ENCODE data around the gene IPO13.
A peak's percentile ranks its signal among the peaks of the same experiment; 100 is the strongest.

The IPO13 gene

DNA sequence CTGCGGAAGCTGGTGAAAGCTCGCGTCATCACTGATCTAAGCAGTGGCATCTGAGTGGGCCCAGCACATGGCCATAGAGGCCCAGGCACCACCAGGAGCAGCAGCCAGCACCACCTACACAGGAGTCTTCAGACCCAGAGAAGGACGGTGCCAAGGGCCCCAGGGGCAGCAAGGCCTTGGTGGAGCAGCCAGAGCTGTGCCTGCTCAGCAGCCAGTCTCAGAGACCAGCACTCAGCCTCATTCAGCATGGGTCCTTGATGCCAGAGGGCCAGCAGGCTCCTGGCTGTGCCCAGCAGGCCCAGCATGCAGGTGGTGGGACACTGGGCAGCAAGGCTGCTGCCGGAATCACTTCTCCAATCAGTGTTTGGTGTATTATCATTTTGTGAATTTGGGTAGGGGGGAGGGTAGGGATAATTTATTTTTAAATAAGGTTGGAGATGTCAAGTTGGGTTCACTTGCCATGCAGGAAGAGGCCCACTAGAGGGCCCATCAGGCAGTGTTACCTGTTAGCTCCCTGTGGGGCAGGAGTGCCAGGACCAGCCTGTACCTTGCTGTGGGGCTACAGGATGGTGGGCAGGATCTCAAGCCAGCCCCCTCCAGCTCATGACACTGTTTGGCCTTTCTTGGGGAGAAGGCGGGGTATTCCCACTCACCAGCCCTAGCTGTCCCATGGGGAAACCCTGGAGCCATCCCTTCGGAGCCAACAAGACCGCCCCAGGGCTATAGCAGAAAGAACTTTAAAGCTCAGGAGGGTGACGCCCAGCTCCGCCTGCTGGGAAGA lies 16.4 kb upstream of the IPO13 start:
- peak; percentile 59 for DNase-seq (ENCODE audit: low spot score)

DNA sequence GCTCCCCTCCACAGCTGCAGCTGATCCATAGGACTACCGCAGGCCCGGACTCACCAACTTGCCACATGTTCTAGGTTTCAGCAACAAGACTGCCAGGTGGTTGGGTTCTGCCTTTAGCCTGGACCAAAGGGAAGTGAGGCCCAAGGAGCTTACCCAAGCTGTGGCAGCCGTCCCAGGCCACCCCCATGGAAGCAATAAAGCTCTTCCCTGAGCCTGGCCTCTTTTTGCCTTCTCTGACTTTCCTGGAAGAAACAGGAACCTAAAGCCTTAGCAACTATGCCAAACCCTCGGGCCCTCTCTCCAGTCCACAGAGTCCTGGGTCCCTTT lies 15.8 kb upstream of the IPO13 start:
- no peak for DNase-seq (ENCODE audit: low spot score)

GRCh38 chr1:43931711-43932660 lies 14.8 kb upstream of the IPO13 start:
- no peak for DNase-seq (ENCODE audit: low spot score)

DNA sequence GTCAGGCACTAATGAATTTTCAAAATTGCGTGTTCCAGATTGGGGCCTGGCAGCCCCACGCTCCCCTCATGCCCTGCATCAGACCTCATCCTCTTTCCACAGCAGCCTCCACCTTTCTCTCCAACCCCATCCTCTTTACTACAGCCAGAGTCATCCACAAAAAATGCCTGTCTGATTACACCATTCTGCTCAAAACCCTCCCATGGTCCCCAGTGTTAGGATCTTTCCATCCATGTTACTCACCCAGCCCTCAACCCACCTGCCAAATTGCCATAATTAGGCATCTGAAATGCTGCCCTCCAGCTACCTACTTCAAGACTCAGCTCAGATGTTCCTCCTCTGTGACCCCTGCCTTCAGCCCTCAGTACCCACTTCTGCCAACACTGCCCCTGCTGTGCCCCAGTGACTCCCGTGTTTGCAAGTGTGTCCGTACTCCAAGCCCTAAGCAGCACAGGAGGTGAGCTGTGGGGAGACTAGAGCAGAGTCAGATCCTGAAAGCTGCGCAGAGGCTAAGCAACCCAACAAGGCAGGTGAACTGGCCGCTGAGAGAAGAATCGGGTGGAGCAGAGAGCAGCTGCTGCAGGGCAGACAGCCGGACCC lies 13.9 kb upstream of the IPO13 start:
- DNase-seq (ENCODE audit: low spot score): no peak

- no peak for DNase-seq (ENCODE audit: low spot score)
These were observed 13.2 kb upstream of the IPO13 start, which contains the start of gene ARTN for GRCh38 chr1:43933386-43934100. ARTN (plus strand) TSS chr1:43933801; CDS start chr1:43935657, 1,856 bp downstream.

DNA sequence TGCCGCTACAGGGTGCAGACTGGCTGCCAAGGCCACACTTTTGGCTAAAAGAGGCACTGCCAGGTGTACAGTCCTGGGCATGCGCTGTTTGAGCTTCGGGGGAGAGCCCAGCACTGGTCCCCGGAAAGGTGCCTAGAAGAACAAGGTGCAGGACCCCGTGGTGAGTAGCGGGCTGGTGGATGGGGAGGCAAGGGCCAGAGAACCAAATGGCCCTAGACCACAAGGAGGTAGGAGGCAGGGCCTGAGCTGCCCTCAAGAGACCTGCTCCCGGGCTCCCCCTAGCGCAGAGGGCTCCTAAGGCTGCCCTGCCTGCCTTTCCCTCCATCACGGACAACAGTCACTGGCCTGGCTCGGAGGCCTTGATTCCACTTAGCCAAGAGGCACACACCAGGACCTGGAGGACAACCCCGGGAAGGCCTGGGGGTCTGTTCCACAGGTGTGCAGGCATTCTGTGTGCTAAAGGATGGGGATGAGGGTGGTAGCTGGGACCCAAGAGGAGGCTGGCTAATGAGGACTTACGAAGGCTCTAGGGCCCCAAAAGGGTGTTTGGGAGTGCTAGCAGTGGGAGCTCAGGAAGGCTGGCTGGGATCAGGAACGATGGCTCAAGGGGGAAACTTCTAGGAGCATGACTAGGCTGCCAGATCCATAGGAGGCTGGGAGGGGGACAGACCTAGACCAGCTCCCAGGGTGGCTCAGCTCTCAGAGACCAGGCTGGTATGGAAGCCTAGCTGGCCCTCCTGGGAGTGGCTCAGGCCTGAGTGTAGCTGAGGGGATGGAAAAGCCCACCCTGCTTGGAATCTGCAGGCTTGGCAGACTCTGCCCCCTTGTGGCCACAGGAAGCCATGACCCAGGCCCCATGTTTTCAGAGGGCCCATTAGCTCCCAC lies 12.4 kb upstream of the IPO13 start:
- peak; percentile 79 for DNase-seq (ENCODE audit: low spot score)

GRCh38 chr1:43934986-43935324 lies 11.8 kb upstream of the IPO13 start:
- no peak for DNase-seq (ENCODE audit: low spot score)

DNA sequence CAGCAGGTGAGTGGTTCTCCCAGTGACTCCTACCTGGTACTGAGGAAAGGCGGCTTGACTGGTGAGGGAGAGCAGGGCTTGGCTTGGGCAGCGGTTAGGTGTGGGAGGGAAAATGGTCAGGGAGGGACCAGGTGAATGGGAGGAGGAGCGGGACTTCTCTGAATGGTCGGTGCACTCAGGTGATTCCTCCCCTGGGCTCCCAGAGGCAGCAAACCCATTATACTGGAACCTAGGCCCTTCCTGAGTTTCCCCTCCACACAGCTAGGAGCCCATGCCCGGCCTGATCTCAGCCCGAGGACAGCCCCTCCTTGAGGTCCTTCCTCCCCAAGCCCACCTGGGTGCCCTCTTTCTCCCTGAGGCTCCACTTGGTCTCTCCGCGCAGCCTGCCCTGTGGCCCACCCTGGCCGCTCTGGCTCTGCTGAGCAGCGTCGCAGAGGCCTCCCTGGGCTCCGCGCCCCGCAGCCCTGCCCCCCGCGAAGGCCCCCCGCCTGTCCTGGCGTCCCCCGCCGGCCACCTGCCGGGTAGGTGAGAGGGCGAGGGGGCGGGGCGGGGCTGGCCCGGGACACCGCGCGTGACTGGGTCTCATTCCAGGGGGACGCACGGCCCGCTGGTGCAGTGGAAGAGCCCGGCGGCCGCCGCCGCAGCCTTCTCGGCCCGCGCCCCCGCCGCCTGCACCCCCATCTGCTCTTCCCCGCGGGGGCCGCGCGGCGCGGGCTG lies 10.9 kb upstream of the IPO13 start:
- DNase-seq (ENCODE audit: low spot score): no peak

- DNase-seq (ENCODE audit: low spot score): peak; percentile 51
These were observed 10.2 kb upstream of the IPO13 start for GRCh38 chr1:43936431-43937151.

DNA sequence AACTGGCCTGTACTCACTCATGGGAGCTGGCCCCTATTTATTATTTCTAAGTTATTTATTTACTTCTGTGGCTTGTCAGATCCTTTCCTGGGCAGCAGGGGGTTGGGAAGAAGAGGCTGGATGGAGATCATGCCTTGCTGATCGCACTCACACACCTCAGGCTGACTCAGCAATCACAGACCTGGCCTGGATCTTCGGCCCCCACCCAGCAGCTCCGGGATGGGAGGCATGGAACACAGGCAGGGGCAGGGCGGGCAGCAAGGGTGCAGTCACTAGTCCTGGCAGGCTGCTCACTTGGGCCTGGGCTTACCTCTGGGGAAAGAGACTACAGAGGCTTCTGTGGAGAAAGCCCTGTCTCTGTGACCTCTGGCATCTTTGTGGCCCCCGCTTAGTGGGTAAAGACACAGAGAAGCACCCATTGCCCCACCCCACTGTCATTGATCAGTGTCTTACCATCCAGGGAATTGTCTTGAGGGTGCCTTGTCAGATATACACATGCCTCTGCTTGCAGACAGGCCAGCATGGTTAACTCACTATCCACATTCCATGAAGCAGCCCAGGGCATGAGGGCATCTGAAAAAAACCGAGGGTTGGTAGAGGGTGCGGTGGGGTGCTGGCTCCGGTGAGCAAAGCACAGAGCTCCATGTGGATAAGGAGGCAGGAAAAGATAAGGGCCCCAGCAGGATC lies 9.4 kb upstream of the IPO13 start:
- DNase-seq (ENCODE audit: low spot score): no peak

DNA sequence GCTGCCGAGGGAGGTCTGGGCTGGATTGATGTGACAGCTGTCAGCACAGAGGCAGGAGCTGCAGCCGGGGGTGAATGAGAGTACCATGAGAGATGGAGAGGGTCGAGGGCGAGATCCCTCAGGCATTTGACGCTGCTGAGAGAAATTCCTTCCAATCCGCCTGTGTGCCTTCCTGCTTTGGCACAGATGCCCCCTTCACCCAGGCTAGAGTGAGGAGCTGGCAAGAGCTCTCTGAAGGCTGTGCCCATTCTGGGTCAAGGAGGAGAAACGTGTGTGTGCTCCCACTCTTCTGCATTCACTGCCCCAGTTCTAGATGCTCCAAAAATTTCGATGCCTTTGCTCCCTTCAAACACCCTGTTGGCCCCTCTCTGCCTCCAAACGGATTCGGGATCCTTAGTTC lies 8.4 kb upstream of the IPO13 start:
- DNase-seq (ENCODE audit: low spot score): no peak

DNA sequence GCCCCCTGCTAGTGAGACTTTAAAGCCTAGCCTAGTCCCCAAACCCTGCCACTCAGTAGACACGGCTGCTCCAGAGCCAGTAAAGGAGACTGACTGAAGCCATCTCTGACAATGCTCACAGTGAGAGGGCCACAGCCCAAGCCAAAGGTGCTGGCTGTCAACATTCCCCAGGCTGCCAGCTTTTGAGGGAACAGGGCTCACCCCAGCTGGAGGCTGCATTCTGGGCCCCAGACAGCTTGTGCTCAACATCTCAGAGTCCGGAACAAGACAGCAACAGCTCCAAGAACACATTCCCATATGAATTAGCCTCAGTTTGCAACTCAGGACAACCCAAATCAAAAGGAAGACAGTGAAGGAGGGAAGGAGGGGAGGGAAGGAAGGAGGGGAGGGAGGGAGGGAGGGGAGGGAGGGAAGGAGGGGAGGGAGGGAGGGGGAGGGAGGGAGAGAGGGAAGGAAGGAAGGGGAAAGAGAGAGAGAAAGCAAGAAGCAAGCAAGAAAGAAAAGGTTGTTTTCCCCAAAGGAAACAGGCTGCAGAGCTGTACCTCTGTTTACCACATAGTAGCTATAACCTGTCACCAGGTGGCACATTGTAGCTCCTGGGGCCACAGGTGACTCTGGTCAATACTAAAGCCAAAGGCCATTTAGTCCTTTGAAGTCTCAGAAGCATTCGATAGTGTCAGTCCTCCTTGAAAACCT lies 7.7 kb upstream of the IPO13 start:
- DNase-seq (ENCODE audit: low spot score): no peak

GRCh38 chr1:43942411-43942810 lies 4.3 kb upstream of the IPO13 start:
- no peak for DNase-seq (ENCODE audit: low spot score)

- no peak for DNase-seq (ENCODE audit: low spot score)
These were observed 1.9 kb upstream of the IPO13 start for GRCh38 chr1:43944860-43945259.

DNA sequence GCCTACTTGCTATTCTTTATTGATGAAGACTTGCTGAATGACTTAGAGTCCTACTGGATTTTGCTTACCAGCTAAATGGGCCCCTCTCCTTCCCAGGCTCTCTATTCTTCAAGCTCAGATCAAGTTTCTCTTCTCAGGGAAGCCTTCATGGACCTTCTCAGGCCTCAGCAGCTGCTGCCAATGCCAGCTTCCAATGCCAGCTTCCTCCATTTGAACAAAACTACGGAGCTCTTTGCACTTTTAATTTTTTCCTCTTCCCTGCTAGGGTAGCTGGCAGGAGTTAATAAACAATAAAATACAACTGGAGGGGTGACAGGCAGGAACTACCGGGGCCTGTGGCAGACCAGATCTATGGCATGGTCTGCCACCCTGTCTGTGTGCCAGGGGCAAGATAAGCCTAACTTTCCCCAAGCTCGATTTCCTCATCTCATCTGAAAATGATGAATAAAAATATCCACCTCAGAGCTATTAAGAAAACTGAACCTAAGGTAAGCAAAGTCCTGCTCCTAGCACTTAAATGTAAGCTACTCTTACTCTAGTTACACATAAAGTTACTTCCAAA lies 995 bp upstream of the IPO13 start:
- DNase-seq (ENCODE audit: low spot score): no peak

- peak; percentile 53 for DNase-seq (ENCODE audit: low spot score)
These were observed 517 bp downstream of the IPO13 start for GRCh38 chr1:43947061-43947873.

- no peak for DNase-seq (ENCODE audit: low spot score)
These were observed 1.2 kb downstream of the IPO13 start for GRCh38 chr1:43947874-43948437.
